Measurements from ENCODE around the gene TRPM4. TPM values are rescaled to one million over a fixed set of nuclear protein-coding genes. Genes with fewer than 3 reads are reported as not detected.

The TRPM4 gene
- total RNA-seq, 1 donor from 2014 or later = 3.1 TPM

DNA sequence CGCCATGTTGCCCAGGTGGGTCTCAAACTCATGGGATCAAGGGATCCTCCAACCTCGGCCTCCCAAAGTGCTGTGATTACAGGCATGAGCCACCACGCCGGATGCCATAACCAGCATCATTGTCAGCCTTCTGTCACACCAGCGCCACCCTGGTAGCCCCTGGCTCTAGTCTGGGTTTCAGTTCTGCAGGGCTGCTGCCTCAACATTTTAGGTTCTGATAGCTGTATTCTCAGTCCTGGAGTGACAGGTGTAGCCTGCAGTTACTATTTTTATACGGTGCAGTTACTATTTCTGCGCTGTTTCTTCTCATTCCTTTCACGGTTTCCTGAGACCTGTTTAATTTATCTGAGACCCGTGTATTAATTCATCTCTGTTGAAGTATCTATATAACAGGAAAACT lies 57.1 kb downstream of the TRPM4 start:
- Mint-ChIP-seq H3K27me3 (ENCODE audit: insufficient read depth, low read depth) (peaks cover 6% of the 10 kb centered on the region), H3K4me3 (no peak overlapping the region)

DNA sequence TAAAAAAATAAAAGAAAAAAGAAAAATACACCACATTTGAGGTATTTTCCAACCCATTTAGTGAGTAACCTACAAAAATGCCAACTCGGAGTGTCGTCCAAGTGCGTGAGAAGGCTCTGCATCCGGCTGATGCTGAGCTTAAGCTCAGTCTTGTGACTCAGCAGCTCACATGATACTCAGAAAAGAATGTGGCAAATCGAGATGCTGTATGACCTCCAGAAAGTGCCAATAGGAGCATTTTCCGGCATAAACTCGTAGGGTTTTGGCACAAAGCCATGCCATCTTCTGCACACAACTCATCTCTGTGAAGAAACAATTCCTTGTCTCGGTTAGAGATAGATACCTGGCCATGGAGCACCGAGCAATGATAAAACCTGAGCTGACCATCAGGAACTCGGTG lies 58.5 kb downstream of the TRPM4 start:
- Mint-ChIP-seq H3K27ac (no peak overlapping the region), H3K36me3 (no peaks in the 10 kb centered on the region), H3K27me3 (ENCODE audit: insufficient read depth, low read depth) (peaks cover 2% of the 10 kb centered on the region), H3K9me3 (peaks cover 3% of the 10 kb centered on the region), H3K4me1 (peaks cover 8% of the 10 kb centered on the region), H3K4me3 (no peak overlapping the region)
- Histone ChIP-seq H3K4me2 (no peak overlapping the region), H3K36me3 (no peaks in the 10 kb centered on the region), H3K27me3 (no peaks in the 10 kb centered on the region), H3K79me2 (ENCODE audit: low read depth) (no peaks in the 10 kb centered on the region), H4K20me1 (ENCODE audit: low read depth) (no peaks in the 10 kb centered on the region), H3F3A (ENCODE audit: low read depth) (peaks cover 2% of the 10 kb centered on the region), H3K9ac (no peak overlapping the region), H3K9me3 (ENCODE audit: low read depth) (no peaks in the 10 kb centered on the region), H3K4me3 (no peak overlapping the region), H3K4me1 (peaks cover 1% of the 10 kb centered on the region), H3K27ac (no peak overlapping the region), H2AFZ (replicated peaks) (no peak overlapping the region)
- no peak for DNase-seq (ENCODE audit: low spot score)
- no peak for TF ChIP-seq EZH2 (IDR thresholded peaks at IDR 0.05)
- no peak for TF ChIP-seq EZH2phosphoT487 (IDR thresholded peaks at IDR 0.05)
- TF ChIP-seq, protein P1, sequence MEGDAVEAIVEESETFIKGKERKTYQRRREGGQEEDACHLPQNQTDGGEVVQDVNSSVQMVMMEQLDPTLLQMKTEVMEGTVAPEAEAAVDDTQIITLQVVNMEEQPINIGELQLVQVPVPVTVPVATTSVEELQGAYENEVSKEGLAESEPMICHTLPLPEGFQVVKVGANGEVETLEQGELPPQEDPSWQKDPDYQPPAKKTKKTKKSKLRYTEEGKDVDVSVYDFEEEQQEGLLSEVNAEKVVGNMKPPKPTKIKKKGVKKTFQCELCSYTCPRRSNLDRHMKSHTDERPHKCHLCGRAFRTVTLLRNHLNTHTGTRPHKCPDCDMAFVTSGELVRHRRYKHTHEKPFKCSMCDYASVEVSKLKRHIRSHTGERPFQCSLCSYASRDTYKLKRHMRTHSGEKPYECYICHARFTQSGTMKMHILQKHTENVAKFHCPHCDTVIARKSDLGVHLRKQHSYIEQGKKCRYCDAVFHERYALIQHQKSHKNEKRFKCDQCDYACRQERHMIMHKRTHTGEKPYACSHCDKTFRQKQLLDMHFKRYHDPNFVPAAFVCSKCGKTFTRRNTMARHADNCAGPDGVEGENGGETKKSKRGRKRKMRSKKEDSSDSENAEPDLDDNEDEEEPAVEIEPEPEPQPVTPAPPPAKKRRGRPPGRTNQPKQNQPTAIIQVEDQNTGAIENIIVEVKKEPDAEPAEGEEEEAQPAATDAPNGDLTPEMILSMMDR (IDR thresholded peaks at IDR 0.05) = no peak

More for the DNA sequence above, 57.1 kb downstream of the TRPM4 start:
- H3K9me3 Mint-ChIP-seq = peaks cover 2% of the 10 kb centered on the region
- peaks cover 12% of the 10 kb centered on the region for H3F3A ChIP-seq (ENCODE audit: low read depth)
- H3K36me3 Mint-ChIP-seq = no peaks in the 10 kb centered on the region
- H3K27ac ChIP-seq = no peak overlapping the region
- H3K9me3 ChIP-seq (ENCODE audit: low read depth) = no peaks in the 10 kb centered on the region
- no peak for DNase-seq (ENCODE audit: low spot score)
- H3K4me1 ChIP-seq = peaks cover 4% of the 10 kb centered on the region
- H3K79me2 ChIP-seq (ENCODE audit: low read depth) = no peaks in the 10 kb centered on the region
- H3K4me3 ChIP-seq = no peak overlapping the region
- no peak overlapping the region for H3K4me2 ChIP-seq
- H3K27me3 ChIP-seq = no peaks in the 10 kb centered on the region
- TF ChIP-seq EZH2 (IDR thresholded peaks at IDR 0.05) (no peak), EZH2phosphoT487 (IDR thresholded peaks at IDR 0.05) (no peak)
- TF ChIP-seq, protein P1 (IDR thresholded peaks at IDR 0.05) = no peak
- H3K36me3 ChIP-seq = no peaks in the 10 kb centered on the region
- H3K27ac Mint-ChIP-seq = no peak overlapping the region
- no peak overlapping the region for H3K9ac ChIP-seq
- H2AFZ ChIP-seq (replicated peaks) = no peak overlapping the region
- H4K20me1 ChIP-seq (ENCODE audit: low read depth) = no peaks in the 10 kb centered on the region
- peaks cover 14% of the 10 kb centered on the region for H3K4me1 Mint-ChIP-seq

DNA sequence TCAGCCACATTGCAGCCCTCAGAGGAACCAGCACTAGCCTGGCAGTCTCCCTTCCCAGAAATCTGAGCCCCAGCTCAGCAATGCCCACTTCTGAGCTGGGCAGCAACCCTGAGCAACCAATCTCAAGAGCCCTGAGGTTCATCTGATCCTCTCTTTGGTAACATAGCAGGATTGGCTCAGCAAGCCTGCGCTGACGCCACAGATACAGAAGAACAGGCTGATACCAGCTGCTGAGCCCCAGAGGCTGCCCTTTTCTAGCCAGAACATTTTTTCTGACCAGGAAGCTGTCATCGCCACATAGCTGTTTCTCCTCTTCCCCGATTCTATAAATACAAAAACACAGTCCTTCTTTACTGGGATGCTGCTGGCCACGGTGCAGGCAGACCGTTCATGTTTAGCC lies 59.8 kb downstream of the TRPM4 start:
- Histone ChIP-seq H3K9ac (no peak overlapping the region), H4K20me1 (ENCODE audit: low read depth) (no peaks in the 10 kb centered on the region), H3F3A (ENCODE audit: low read depth) (no peaks in the 10 kb centered on the region), H3K36me3 (no peaks in the 10 kb centered on the region), H2AFZ (replicated peaks) (no peak overlapping the region), H3K27me3 (no peaks in the 10 kb centered on the region), H3K79me2 (ENCODE audit: low read depth) (no peaks in the 10 kb centered on the region), H3K27ac (no peak overlapping the region), H3K4me3 (no peak overlapping the region), H3K4me1 (no peaks in the 10 kb centered on the region), H3K9me3 (ENCODE audit: low read depth) (no peaks in the 10 kb centered on the region), H3K4me2 (no peak overlapping the region)
- Mint-ChIP-seq H3K27me3 (ENCODE audit: insufficient read depth, low read depth) (peaks cover 3% of the 10 kb centered on the region), H3K9me3 (peaks cover 3% of the 10 kb centered on the region), H3K4me1 (no peaks in the 10 kb centered on the region), H3K27ac (no peak overlapping the region), H3K4me3 (no peak overlapping the region), H3K36me3 (no peaks in the 10 kb centered on the region)
- TF ChIP-seq EZH2 (IDR thresholded peaks at IDR 0.05) (no peak), EZH2phosphoT487 (IDR thresholded peaks at IDR 0.05) (no peak)
- TF ChIP-seq, protein P1 (IDR thresholded peaks at IDR 0.05) = no peak
- DNase-seq (ENCODE audit: low spot score) = no peak
